ENCODE data around the gene OSGEPL1.
"Not testable (repeated sequence)": the region's sequence is repeated elsewhere in the genome, so short reads cannot be mapped to it uniquely, and the experiment has no call there.

Gene OSGEPL1

DNA sequence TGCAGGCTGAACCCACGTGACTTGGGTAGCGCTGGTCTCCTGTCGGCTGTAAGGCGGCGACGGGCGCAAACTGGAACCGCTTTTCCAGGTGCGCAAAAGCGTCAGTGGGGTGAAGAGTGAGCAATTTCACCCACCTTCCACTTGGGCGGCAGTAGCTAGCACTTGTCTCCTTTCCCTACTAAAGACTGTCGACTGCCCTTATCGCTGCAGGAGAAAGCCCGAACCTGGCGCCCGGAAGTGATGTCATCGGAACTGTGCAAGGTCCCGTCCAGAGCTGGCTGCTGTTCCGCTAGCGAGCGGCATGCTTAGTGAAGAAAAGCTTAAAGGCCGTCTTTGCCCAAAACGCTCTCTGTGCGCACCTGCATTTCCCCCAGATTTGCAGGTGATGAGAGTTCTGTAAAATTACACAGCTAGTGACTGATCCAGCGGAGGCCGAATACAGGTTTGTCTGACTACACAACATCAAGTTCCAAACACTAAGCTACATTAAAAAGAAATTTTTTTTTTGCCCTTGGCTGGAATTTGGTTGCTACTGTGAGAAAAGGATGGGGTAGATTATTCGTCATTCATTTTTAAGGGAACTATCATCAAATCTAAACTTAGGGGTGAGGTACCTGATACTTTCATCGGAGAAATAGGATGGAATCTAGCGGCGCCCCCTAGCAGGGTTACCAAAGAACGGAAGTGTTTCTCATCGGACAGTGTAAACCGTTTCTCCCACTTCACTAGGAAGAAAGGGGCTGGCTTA lies at the start of gene OSGEPL1:
Gene OSGEPL1, minus strand, starts transcription at position 242 of the 748 bp plus-strand sequence. CDS start 1,152 bp downstream, outside the sequence.
- DNase-seq: peak; percentile 95

GRCh38 chr2:189803431-189803830 lies 40.8 kb upstream of the OSGEPL1 start:
- DNase-seq: no peak

DNA sequence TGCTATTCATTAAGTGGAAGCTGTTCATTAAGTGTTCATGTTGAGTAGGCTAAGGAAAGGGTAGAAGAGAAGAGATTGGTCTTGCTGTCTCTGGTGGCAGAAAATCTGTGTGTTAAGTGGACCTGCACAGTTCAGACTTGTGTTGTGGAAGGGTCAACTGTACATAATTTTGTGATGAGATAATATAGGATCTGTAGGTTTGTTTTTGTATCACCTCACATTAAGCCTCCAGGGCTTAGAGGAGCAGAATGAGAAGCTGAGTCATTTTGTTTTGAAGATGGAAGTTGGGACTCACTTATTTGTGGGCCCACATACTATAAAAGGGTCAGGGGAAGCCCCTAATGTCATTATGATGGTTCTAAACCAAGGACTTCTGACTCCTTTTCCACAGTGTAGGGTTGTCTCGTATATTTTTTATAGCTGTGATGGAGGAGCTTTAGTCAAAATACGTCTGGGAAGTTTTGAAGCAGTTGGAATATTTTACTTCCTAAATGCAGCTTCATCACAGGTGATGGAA lies 39.9 kb upstream of the OSGEPL1 start:
- DNase-seq: no peak

- no peak for DNase-seq
These were observed 36.9 kb upstream of the OSGEPL1 start for GRCh38 chr2:189799531-189799930.

GRCh38 chr2:189799030-189799331 lies 36.4 kb upstream of the OSGEPL1 start:
- no peak for DNase-seq

DNA sequence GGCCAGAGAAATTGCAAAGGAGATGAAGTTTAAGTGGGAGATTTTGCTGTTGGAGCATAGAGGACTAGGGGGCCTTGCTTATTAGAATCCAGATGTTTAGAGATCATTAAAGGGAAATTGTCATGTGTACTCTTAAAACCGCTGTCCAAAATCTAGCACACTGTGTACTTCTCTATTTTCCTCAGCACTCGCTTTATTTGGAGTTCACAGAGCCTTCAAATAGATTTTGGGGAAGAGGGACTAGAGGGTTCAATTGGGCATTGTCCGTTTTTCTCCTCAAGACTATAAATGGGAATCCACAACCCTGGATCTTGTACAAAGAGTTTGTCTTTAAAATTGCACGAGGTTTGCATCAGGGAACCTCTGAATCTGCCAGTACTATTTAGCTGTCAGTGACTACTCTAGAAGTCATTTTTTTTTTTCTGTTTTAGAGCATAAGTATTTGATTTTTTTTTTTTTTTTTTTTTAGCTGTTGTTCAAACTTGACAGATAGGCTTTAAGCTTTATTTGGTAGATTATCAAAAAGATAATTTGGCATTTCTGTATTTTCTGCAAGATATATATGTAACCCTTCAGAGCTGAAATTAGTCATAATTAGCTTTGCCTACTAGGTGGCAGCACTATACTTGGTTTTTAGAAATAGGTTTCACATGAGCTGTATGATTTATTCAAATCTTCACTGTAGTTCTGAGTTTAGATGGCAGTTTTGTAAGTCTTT lies 35.9 kb upstream of the OSGEPL1 start:
- peak; percentile 19 for DNase-seq

GRCh38 chr2:189797902-189798301 lies 35.3 kb upstream of the OSGEPL1 start:
- DNase-seq: no peak

DNA sequence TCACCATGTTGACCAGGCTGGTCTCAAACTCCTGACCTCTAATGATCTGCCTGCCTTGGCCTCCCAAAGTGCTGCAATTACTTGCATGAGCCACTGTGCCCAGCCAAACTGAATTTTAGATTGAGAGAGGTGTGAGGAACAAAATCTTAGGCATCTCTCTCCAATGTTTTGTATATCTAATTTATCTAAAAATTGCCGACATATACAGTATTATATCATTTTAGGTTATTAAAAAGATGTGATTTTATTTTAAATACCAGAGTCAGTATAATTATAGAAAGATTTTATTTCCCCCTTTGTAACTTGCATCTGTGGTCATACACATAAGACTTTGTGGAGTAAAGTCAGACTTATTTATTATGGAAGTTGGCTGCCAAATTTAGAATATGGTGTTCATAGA lies 31.7 kb upstream of the OSGEPL1 start:
- DNase-seq: no peak

- DNase-seq: no peak
These were observed 28.9 kb upstream of the OSGEPL1 start for GRCh38 chr2:189791338-189792042.

DNA sequence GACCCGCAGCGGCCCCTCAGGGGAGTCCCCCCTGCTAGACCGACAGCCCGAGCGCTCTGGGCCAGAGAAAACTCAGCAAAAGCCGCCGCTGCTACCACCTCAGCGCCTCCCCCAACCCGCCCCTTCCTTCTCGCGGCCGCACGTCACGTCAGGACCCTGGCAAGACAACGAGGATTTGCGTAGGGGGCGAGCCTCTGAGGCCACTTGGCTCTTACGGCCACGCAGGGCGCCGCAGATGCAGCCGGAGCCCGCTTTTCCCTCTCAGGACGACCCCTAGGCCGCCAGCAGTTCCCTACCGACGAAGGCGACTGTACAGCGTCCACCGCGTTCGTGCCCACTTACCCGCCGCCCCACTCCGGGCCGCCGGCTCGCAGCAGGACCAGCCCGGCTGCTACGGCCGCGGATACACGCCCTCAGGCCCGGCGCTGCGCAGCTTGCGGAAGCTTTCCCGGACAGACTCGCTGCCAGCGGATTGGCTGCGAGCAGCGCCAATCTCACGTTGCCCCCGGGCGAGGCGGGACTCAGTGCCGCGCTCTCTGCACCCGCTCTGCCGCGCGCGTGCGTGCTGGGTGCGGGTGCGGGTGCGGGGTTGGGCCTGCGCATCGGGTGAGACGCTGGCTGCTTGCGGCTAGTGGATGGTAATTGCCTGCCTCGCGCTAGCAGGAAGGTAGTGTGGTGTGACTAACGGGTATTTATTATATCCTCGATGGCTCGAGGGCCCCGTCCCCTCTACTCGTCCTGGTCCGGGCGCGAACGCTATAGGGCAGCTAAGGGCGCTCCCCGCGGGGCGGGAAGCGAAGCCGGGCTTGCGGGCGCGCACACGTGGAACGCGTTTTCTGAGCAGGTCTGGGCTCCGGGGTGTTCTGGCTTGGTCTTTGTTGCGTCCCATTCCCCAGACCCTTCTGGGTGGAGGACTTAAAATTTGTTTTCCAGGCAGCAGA lies 21.6 kb upstream of the OSGEPL1 start, which contains the start of the genes ORMDL1 and PMS1:
Gene ORMDL1, minus strand, starts transcription at position 413 of the 941 bp plus-strand sequence. CDS start 1,744 bp downstream, outside the sequence.
Gene PMS1, plus strand, starts transcription at position 524 of the 941 bp plus-strand sequence. CDS start 7,360 bp downstream, outside the sequence.
- DNase-seq: peak; percentile 89

GRCh38 chr2:189783451-189783926 lies 20.9 kb upstream of the OSGEPL1 start:
- peak; percentile 23 for DNase-seq

DNA sequence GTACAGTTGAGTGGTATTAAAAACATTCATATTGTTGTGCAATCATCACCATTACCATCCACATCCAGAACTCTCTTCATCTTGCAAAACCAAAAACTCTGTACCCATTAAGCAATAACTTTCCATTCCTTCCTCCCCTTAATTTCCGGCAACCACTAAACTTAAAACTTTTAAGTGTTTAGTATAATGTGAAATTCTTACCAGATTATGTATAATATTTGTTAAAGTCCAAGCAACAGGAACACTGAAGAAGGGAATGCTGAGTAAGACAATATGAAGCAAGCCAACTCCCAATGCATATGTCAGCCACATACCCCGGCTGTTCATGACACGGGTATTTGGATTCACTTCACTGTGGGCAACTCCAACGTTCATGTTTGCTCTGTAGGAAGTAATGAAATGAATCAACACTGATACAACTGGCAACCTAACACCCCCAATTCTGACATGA lies 19.7 kb upstream of the OSGEPL1 start:
- no peak for DNase-seq

- DNase-seq: no peak
These were observed 9.6 kb upstream of the OSGEPL1 start for GRCh38 chr2:189772212-189772611.

DNA sequence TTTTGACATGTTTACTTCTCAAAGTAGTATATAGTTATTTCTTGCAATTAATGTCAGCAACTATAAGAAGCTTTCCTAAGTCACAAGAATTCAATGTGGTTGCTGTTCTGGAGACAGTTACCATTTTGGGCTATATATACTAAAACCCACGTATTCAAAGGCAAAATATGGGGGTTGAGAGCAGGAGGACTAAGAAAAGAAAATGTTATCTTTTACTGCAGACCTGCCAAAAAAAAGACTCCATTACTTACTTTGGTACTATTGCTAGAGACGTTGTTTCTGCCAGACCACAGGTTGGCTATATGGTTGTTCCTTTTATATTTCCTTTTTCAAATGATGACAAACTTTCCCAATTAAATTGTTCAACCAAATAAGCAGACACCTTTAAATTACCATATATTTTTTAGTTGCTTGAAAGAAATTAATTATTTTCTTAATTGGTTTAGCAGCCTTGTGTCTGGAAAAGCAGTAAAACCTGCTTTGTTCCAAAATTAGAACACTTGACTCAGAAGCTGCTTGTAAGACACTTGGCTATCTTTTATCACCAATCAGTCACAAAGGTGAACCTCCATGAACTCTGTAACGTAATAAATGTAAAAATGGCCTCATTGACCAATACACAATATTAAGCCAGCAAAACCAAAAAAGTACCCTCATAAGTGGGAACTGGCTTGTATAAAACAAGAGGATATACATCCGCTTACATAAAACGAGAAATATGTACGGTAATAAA lies 8.2 kb upstream of the OSGEPL1 start:
- no peak for DNase-seq

DNA sequence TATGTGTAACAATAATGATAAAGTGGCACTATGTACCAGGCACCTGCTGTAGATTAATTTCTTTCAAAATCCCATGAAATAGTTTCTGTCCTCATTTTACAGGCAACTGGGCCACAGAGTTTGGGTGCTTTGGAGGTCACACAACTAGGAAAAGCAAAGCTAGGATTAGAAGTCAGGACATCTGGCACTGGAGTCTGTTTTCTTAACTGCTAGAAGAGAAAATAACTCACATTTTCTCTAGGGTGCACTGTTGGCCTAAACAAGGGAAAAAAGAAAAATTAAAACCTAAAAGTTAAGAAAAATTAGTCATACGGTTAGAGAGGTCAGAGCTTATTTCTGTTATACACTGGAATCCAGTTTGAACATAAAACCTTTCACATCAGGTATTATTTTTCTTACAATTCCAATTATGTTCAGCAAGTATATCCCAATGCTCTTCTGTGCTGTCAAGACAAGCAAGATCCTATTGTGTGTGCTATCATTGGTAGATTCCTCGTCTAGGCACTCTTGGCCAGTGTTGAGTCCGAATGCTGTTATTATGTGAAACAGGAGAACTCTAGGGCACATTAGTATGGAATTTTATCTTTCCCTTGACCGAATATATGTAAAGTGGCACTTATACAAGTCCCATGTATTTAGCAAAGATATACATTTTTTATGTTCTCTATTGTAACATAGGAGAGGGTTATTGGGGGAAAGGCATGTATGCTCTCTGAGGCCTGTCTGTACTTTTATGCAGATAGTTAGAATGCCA lies 1.5 kb upstream of the OSGEPL1 start:
- peak; percentile 58 for DNase-seq

DNA sequence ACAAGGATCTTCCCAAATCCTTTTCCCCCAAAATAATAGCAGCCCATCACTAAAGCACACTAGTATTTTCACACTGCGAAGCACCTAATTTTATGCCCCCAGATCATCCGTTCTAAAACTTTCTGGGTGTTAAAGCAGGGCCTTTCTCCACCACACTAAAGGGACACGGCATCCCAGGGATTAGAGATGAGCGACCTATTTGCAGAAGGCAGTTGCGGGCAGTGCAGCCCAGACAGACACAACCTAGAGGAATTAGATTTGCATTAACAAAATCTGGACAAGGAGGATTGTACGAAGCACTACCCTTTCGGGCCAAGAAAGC lies 402 bp downstream of the OSGEPL1 start:
- DNase-seq: no peak

GRCh38 chr2:189760154-189760553 lies 2.4 kb downstream of the OSGEPL1 start:
- not testable (repeated sequence) for DNase-seq

GRCh38 chr2:189756311-189756952 lies 6.2 kb downstream of the OSGEPL1 start:
- no peak for DNase-seq

DNA sequence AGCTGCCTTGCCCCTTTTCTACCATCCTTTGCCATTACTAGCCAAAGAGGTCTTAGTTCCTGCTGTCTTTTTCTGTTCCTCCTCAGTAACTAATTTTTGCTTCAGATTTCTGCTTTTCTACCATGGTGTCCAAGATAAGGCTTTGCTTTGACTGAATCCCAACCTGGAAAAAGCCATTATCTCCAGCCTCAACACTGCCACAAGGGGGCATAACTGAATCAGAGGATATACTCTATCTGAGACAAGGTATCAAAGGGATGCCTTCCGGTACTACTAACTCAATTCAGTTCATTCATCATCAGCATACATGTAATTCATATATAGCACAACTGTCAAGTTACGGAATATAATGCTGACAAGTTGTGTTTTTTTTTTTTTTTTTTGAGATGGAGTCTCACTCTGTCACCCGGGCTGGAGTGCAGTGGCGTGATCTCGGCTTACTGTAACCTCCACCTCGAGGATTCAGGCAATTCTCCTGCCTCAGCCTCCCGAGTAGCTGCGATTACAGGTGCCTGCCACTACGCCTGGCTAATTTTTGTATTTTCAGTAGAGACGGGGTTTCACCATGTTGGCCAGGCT lies 11.4 kb downstream of the OSGEPL1 start:
- peak; percentile 32 for DNase-seq

DNA sequence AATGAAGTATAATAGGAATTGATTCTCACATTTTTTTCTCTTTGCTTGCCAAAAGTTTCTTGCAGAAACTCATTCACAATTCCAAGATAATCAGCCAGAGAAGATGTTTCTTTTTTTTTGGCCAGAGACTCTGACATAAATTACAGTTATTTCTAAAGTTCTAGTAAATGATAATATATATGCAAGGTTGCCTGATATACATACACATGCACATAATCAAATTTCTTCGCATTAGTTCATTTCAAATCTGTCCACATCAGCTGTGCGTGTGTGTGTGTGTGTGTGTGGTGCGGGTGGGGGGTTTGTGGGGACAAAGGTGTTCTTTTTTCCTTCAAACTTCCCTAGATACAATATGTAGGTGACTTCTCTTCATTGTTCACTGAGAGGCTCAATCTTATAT lies 33.2 kb downstream of the OSGEPL1 start:
- DNase-seq: no peak

Data from NCI-H1694 treated with DMSO at 0.1 percent for 48 hours (cell line).